Heart right ventricle (tissue), 16 donors: Measurements from ENCODE around the gene CHPF2. TPM values are rescaled to one million over a fixed set of nuclear protein-coding genes. Genes with fewer than 3 reads are reported as not detected.
A peak's percentile ranks its signal among the peaks of the same experiment; 100 is the strongest.

Experiments
- ATAC-seq, 8 donors: fragments of 200-7000 bp; cut with Tn5 transposase; one replicate each; pipeline ENCODE4 v1.9.1; 2020; ENCODE audit warnings: mild to moderate bottlenecking in 8 of 8, moderate library complexity in 8 of 8, moderate number of reproducible peaks in 1 of 8
- DNase-seq, 2 donors: peaks; one replicate each; pipeline ENCODE4 v3.0.0-alpha.2; 2020
- H3K27ac ChIP-seq, 10 donors: fragments of 200-600 bp; sonication (generic) in 2 of 10; one replicate each; pipeline versions ENCODE4 v1.5.0 to v1.8.0; 2020 to 2022; ENCODE audit warnings: mild to moderate bottlenecking in 3 of 10
- H3K27me3 ChIP-seq, 7 donors: fragments of 200-600 bp; one replicate each; pipeline ENCODE4 v1.8.0; 2021 to 2022; ENCODE audit warnings: mild to moderate bottlenecking in 2 of 7
- H3K36me3 ChIP-seq, 9 donors: fragments of 200-600 bp; sonication (generic) in 1 of 9; one replicate each; pipeline versions ENCODE4 v1.5.0 to v1.8.0; 2020 to 2022; ENCODE audit warnings: mild to moderate bottlenecking in 2 of 9
- H3K4me1 ChIP-seq, 9 donors: fragments of 200-600 bp; sonication (generic) in 1 of 9; one replicate each; pipeline versions ENCODE4 v1.5.0 to v1.8.0; 2020 to 2022; ENCODE audit warnings: mild to moderate bottlenecking in 4 of 9
- H3K4me3 ChIP-seq, 10 donors: fragments of 200-600 bp; sonication (generic) in 2 of 10; one replicate each; pipeline versions ENCODE4 v1.5.0 to v1.8.0; 2020 to 2022; ENCODE audit warnings: mild to moderate bottlenecking in 7 of 10, moderate library complexity in 2 of 10
- H3K9me3 ChIP-seq, 11 donors: fragments of 200-600 bp in 10 of 11; sonication (generic) in 2 of 11; one replicate each; pipeline versions ENCODE4 v1.5.0 to v1.8.0; 2013 to 2022; ENCODE audit warnings: mild to moderate bottlenecking in 2 of 11, control low read depth in 1 of 11, moderate library complexity in 1 of 11
- CTCF ChIP-seq, 9 donors: fragments of 200-600 bp; sonication (generic) in 2 of 9; IDR thresholded peaks; one replicate each; pipeline versions ENCODE4 v1.5.0 to v1.8.0; 2021 to 2022; ENCODE audit warnings: antibody characterized with exemption in 9 of 9, mild to moderate bottlenecking in 5 of 9, moderate library complexity in 1 of 9
- WGBS, 2 donors: extraction: QIAGEN DNeasy Blood & Tissue Kit; methylation state at CpG; one replicate each; pipeline ENCODE4 v1.1.7; 2013; ENCODE audit warnings: inconsistent platforms in 1 of 2; 5-methylcytosine and 5-hydroxymethylcytosine counted together
- intact Hi-C, 10 donors: fragments of 100-400 bp; cut with DNase I; formaldehyde crosslinking; loops; one replicate each; pipeline versions ENCODE4 v1.11.1 to v1.14.2; 2022
- polyA plus RNA-seq, 2 donors: library from polyadenylated mRNA; stranded (reverse); fragments of 200-250 nt; gene quantifications; one replicate each; pipeline ENCODE4 v1.2.3, GENCODE V29; 2013
- total RNA-seq, 10 donors: library from RNA; stranded (reverse); fragmentation: NEBNext Ultra II Directional in 3 of 10; extraction: Animal tissue kit (Norgen Biotek cat#: 25700) in 3 of 10; gene quantifications; one replicate each; pipeline versions ENCODE4 v1.2.1 to v1.2.4, GENCODE V29; 2021 to 2023
- donor health status: Arrhythmogenic right ventricular cardiomyopathy.
- donor health status: ischemic (EF 13 %, LVEDD 7.1; RV severe dilation, severe dysfunction).
- donor health status: healthy with polysubstance abuse.
- donor health status: DM: no; HTN: yes; CAD: no.
- donor health status: DM: no; HTN: no; CAD: no.
- donor health status: ischemic (EF 25% LVEDD 6.9; RV normal size, moderate dysfunction).
- donor health status: ischemic (EF 25% LVEDD 5.7; RV mildly dilated, moderate dysfunction).
- donor health status: healthy.
- donor health status: DM: yes; HTN: yes; CAD: no.
- donor health status: Ischemic cardiomyopathy.
- donor health status: ischemic (EF 35%, LVEDD 5.7; RV mildly dilated, moderate dysfunction).
- donor health status: nonischemic (EF 11% LVEDD 7.7; RV severe dilation, severe dysfunction).
- donor health status: DM: yes; HTN: yes; CAD: no.
- donor health status: PGD.
- donor health status: ischemic (EF 29% LVEDD 5.4; RV normal size, mild dysfunction).
- donor health status: nonischemic (EF 23%, LVEDD 6.1; RV moderate dilation, normal function).

Gene CHPF2
- total and polyA plus RNA-seq, 12 donors = 12.1 to 22.4 (median 18.5) TPM

- WGBS, 2 donors = 96 to 98% methylated on average over 5 of the region's 5 CpGs
- intact Hi-C loops = no loop called here
- H3K27ac ChIP-seq = no peak overlapping the region
Observed at GRCh38 chr7:151215396-151215795, 16.9 kb upstream of the CHPF2 start.

GRCh38 chr7:151218170-151218569, 14.1 kb upstream of the CHPF2 start:
- Histone ChIP-seq H3K4me3 (no peak overlapping the region), H3K36me3 (peaks cover 0 to 100% (median 76%) of the 10 kb centered on the region in 9 donors), H3K4me1 (no peaks in the 10 kb centered on the region), H3K27me3 (no peaks in the 10 kb centered on the region), H3K27ac (no peak overlapping the region), H3K9me3 (no peaks in the 10 kb centered on the region)
- intact Hi-C loops = no loop called here
- 95% methylated on average over 9 of the region's 9 CpGs for WGBS, 2 donors
- no peak for ATAC-seq
- no peak for TF ChIP-seq CTCF (IDR thresholded peaks at IDR 0.05)
- DNase-seq = no peak

More at GRCh38 chr7:151215396-151215795, 16.9 kb upstream of the CHPF2 start:
- no peak for ATAC-seq
- Histone ChIP-seq H3K9me3 (no peaks in the 10 kb centered on the region), H3K4me1 (no peaks in the 10 kb centered on the region), H3K27me3 (no peaks in the 10 kb centered on the region), H3K36me3 (peaks cover 0 to 88% (median 51%) of the 10 kb centered on the region in 9 donors), H3K4me3 (no peak overlapping the region)
- no peak for DNase-seq
- no peak for TF ChIP-seq CTCF (IDR thresholded peaks at IDR 0.05)

GRCh38 chr7:151223728-151224127, 8.6 kb upstream of the CHPF2 start:
- no peak overlapping the region for H3K4me3 ChIP-seq
- peaks cover 6 to 25% (median 22%) of the 10 kb centered on the region in 9 donors for H3K4me1 ChIP-seq
- no peaks in the 10 kb centered on the region for H3K9me3 ChIP-seq
- TF ChIP-seq CTCF (IDR thresholded peaks at IDR 0.05) = no peak
- intact Hi-C loops = no loop called here
- no peak for DNase-seq
- WGBS, 2 donors = 90 to 92% methylated on average over 14 of the region's 14 CpGs
- no peak overlapping the region for H3K27ac ChIP-seq
- H3K36me3 ChIP-seq = peaks cover 0 to 69% (median 49%) of the 10 kb centered on the region in 9 donors
- H3K27me3 ChIP-seq = no peaks in the 10 kb centered on the region
- no peak for ATAC-seq

GRCh38 chr7:151225948-151226510, 6.3 kb upstream of the CHPF2 start:
- DNase-seq (no peak), ATAC-seq (no peak)
- Histone ChIP-seq H3K4me1 (peaks cover 6 to 26% (median 22%) of the 10 kb centered on the region in 9 donors), H3K27me3 (no peaks in the 10 kb centered on the region), H3K4me3 (peak overlapping the region; percentile 65 to 94 (median 88)), H3K27ac (peak overlapping the region in 3 of 10 donors; percentile 78 to 91 (median 85)), H3K36me3 (peaks cover 0 to 46% (median 36%) of the 10 kb centered on the region in 9 donors), H3K9me3 (no peaks in the 10 kb centered on the region)
- intact Hi-C loops = loop anchor here in 2 of 10 donors (5.0 kb wide), 1 partner anchor 104 kb away; no protein-coding TSS in a partner anchor
- WGBS, 2 donors = 58 to 61% methylated on average over 8 of the region's 8 CpGs
- no peak for TF ChIP-seq CTCF (IDR thresholded peaks at IDR 0.05)
